DOHH2 (cell line): ENCODE data around the gene MARVELD1.

Experiments
- EZH2phosphoT487 ChIP-seq: fragments of 200-600 bp; sonication (generic); IDR thresholded peaks from 2 replicates; pipeline ENCODE4 v1.6.1; 2017; ENCODE audit warnings: borderline replicate concordance, mild to moderate bottlenecking, antibody characterized with exemption, low read length, moderate library complexity, mixed read lengths
- TF ChIP-seq, protein P1 (sequence below): fragments of 200-600 bp; sonication (generic); IDR thresholded peaks from one replicate; pipeline ENCODE4 v1.5.1; 2014; ENCODE audit warnings: antibody characterized with exemption, mild to moderate bottlenecking, low read depth, low read length; ENCODE audit not compliant: poor library complexity, severe bottlenecking

DNA sequence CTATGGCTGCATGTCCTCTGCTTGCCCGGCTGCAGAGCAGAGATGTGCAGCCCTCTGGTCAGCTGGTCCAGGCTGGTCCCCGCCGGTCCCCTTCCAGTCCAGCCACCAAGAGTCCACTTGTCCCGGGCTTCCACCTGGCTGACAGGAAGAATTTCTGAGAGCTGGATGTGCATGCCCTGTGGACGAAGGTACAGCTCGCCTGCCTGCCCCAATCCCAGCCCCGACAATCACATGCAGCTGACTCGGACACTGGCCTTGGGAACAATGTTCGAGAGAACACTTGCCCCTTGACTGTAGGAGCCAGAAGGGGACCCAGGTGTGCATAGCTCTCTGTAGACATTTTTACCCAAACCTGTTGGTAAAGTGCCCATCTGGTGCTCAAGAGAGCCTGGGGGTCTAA lies 38.3 kb upstream of the MARVELD1 start:
- TF ChIP-seq, protein P1, sequence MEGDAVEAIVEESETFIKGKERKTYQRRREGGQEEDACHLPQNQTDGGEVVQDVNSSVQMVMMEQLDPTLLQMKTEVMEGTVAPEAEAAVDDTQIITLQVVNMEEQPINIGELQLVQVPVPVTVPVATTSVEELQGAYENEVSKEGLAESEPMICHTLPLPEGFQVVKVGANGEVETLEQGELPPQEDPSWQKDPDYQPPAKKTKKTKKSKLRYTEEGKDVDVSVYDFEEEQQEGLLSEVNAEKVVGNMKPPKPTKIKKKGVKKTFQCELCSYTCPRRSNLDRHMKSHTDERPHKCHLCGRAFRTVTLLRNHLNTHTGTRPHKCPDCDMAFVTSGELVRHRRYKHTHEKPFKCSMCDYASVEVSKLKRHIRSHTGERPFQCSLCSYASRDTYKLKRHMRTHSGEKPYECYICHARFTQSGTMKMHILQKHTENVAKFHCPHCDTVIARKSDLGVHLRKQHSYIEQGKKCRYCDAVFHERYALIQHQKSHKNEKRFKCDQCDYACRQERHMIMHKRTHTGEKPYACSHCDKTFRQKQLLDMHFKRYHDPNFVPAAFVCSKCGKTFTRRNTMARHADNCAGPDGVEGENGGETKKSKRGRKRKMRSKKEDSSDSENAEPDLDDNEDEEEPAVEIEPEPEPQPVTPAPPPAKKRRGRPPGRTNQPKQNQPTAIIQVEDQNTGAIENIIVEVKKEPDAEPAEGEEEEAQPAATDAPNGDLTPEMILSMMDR = no peak
- TF ChIP-seq EZH2phosphoT487 = no peak
